ENCODE results near the gene GRB7. TPM values are rescaled to one million over a fixed set of nuclear protein-coding genes. Genes with fewer than 3 reads are reported as not detected.
A peak's percentile ranks its signal among the peaks of the same experiment; 100 is the strongest.

The GRB7 gene
- total RNA-seq = 1 to 10 TPM; 3.4 to 5.8 TPM

DNA sequence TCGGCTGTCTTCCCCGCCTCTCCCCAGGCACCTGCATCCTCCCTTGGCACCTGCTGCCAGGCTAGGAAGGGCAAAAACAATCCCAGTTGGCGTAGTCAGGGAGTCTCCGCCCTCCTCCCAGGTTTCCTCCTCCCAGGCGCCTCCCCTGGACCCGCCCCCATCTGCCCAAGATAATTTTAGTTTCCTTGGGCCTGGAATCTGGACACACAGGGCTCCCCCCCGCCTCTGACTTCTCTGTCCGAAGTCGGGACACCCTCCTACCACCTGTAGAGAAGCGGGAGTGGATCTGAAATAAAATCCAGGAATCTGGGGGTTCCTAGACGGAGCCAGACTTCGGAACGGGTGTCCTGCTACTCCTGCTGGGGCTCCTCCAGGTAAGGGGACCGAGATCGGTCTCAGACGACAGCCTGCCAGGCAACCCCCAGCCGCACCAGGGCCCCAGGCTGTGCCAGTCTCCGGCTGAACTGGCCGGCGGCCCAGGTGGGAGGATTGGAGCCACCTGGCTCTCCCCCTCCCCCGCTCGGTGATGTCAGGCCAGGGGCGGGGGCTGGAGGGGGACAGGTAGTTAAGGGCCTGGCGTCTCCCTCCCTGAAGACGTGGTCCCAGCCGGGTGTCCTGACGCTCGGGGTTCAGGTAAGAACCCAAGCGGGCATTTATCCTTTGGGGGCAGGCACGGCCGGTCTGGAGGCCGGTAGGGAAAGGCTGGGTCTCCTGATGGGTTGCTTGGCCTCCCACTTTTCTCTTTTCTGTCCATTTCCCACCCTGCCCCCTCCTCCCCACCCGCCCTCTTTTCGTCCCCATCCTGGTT lies at the start of gene GRB7:
Gene GRB7, plus strand, starts transcription at position 179 of the 808 bp plus-strand sequence. CDS start 4,364 bp downstream, outside the sequence.
- no peak for DNase-seq (ENCODE audit: low spot score)
- H3K9me3 ChIP-seq = no peaks in the 10 kb centered on the region
- peaks cover 0 to 39% of the 10 kb centered on the region in 2 donors for H3K4me1 ChIP-seq
- no peaks in the 10 kb centered on the region for H3K36me3 ChIP-seq
- TF ChIP-seq CTCF (IDR thresholded peaks at IDR 0.05) = no peak
- peak within 1 kb of the TSS in 1 of 2 donors; percentile 17 for H3K27ac ChIP-seq
- H3K4me3 ChIP-seq = peak within 1 kb of the TSS; percentile 24 to 33
- H3K27me3 ChIP-seq = peaks cover 4 to 5% of the 10 kb centered on the region in 2 donors

DNA sequence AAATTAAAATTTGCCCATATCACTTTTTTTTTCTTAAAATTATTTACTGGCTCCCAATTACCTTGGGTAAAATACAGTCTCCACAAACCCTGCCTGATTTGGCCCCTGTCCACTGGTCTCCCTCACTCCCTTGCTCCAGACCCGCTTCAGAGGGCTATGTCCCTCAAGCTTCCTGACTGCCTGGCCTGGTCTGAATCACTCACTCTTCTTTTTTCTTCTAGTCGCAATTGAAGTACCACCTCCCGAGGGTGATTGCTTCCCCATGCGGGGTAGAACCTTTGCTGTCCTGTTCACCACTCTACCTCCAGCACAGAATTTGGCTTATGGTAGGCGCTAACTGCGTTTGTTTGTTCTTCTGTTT lies 49.3 kb upstream of the GRB7 start:
- no peak for DNase-seq (ENCODE audit: low spot score)
- no peak for TF ChIP-seq CTCF (IDR thresholded peaks at IDR 0.05)
- Histone ChIP-seq H3K27ac (peak overlapping the region; percentile 93 to 94), H3K4me3 (peak overlapping the region; percentile 75 to 76), H3K4me1 (peaks cover 0 to 19% of the 10 kb centered on the region in 2 donors), H3K9me3 (no peaks in the 10 kb centered on the region), H3K36me3 (peaks cover 9% of the 10 kb centered on the region), H3K27me3 (no peaks in the 10 kb centered on the region)

- no peaks in the 10 kb centered on the region for H3K9me3 ChIP-seq
- no peak for DNase-seq (ENCODE audit: low spot score)
These were observed 48.8 kb upstream of the GRB7 start for GRCh38 chr17:39688945-39689344.

DNA sequence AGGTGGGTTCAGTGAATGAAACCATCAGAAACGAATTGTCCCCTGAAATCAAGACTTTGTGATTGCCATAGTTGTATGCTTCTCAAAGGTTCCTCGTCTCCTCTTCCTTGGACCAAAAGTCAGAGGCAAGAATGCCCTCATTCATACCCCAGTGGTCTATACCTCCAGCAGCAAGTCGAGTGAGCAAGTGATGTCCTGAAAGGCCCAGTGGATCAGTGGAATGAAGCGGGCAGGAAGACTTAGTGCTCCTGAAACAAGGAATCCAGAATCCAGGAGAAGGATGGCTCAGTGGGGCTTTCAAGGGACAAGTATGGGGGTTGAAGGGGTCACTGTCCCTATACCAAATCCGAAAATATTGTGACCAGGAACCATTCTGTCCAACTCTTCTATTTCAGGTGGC lies 43.1 kb upstream of the GRB7 start:
- Histone ChIP-seq H3K36me3 (no peaks in the 10 kb centered on the region), H3K4me3 (no peak overlapping the region)
- TF ChIP-seq CTCF (IDR thresholded peaks at IDR 0.05) = no peak

More at GRCh38 chr17:39688945-39689344, 48.8 kb upstream of the GRB7 start:
- Histone ChIP-seq H3K4me1 (peaks cover 0 to 19% of the 10 kb centered on the region in 2 donors), H3K27ac (no peak overlapping the region), H3K27me3 (no peaks in the 10 kb centered on the region), H3K4me3 (no peak overlapping the region), H3K36me3 (peaks cover 9% of the 10 kb centered on the region)
- TF ChIP-seq CTCF (IDR thresholded peaks at IDR 0.05) = no peak

DNA sequence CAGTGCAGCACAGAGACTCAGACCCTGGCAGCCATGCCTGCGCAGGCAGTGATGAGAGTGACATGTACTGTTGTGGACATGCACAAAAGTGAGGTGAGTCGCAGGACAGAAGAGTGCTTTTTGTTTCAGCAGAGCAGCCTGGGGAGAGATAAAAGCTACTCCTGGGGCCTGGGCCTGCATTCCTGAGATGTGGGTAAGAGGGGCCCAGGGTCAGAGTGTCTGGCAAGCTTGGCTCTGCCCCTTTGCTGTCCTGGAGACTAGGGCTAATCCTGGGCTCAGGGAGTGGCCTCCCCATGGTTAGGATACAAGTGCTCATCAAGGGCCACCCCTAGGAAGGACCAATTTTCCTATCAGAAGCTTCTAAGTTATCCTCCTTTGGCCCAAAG lies 42.7 kb upstream of the GRB7 start:
- no peaks in the 10 kb centered on the region for H3K36me3 ChIP-seq
- TF ChIP-seq CTCF (IDR thresholded peaks at IDR 0.05) = no peak
- no peak for DNase-seq (ENCODE audit: low spot score)
- H3K4me3 ChIP-seq = no peak overlapping the region
- H3K27ac ChIP-seq = no peak overlapping the region
- H3K4me1 ChIP-seq = peaks cover 0 to 8% of the 10 kb centered on the region in 2 donors
- H3K27me3 ChIP-seq = no peaks in the 10 kb centered on the region
- H3K9me3 ChIP-seq = no peaks in the 10 kb centered on the region

More for the DNA sequence above, 43.1 kb upstream of the GRB7 start:
- H3K9me3 ChIP-seq = no peaks in the 10 kb centered on the region
- H3K27ac ChIP-seq = no peak overlapping the region
- DNase-seq (ENCODE audit: low spot score) = no peak
- H3K4me1 ChIP-seq = peaks cover 0 to 6% of the 10 kb centered on the region in 2 donors
- no peaks in the 10 kb centered on the region for H3K27me3 ChIP-seq

Measured in right atrium auricular region (tissue), 2 donors.